Amniotic epithelial cell (primary cell): ENCODE results near the gene NLGN1.
"Not testable (repeated sequence)": the region's sequence is repeated elsewhere in the genome, so short reads cannot be mapped to it uniquely, and the experiment has no call there.

Experiments
- DNase-seq: peaks from one replicate; pipeline ENCODE4 v3.0.0-alpha.2; 2010; ENCODE audit warnings: low read depth

NLGN1 gene

DNA sequence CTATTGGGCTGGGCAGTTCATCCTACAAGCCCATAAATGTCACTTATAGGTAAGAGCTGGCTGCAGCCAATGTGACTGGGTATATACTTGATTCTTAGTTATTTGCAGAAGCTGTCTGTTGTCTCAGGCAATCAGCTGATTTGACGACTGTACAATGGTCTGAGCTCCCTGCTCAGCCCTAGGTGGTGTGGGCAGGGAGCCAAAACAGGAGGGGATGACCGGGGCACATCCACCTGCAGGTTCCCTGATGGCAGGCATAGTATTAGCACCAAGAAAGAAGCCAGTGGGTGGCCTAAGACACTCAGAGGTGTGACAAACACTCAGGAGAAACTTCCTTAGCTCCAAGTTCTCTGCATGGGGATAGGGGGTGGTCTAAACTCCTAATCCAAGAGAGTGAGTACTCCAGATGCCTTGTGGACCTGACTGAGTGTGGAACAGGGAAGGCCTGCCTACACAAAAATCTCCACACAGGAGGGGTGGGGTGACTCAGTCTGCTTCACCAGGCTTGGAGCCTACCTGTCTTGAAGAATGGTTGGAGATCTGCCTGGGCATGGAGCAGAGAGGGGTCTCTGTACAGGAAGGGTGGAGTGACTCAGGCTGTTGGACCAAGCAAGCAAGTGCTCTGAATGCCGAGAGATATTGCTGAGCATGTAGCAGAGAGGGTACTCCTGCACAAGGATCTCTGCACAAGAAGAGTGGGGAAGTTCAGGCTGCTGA, 771.2 kb downstream of the NLGN1 start:
- DNase-seq, result no peak

DNA sequence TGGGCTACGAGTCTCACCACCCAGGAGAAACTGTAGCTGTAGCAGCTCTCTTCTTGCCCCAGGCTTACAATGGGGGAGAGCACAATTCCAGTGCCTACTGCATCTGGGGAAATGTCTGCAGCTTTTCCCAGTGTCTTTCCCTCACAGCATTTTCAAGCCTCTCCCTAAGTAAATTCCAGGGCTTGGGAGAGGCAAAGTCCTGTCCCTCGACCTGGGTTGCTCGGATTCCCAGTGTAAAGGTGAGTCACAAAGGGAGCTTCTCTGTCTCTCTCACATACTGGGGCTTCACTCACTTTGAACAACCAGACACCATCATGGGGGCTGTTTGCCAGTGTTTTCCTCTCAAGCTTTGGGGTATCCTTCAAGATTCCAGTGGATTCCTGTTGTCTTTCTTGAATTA, 772.2 kb downstream of the NLGN1 start:
- no peak for DNase-seq

DNA sequence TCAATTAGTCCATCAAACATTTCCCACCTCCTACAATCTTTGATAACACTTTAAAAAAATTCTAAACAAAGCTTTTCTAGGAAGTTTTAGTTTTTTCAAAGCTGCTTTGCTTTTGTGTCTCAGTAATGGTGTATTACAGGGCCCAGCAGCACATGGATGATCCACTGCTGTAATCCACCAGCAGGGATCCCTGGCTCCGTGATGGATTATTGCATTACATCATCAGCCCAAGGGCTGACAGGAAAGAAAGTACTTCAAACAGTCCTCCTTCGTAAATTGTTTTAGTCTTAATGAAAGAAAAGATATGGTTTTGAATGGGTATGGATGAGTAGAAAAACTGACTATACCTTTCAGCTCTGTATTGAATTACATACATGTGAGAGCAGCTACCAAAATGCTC, 772.7 kb downstream of the NLGN1 start:
- DNase-seq, result peak; percentile 35

DNA sequence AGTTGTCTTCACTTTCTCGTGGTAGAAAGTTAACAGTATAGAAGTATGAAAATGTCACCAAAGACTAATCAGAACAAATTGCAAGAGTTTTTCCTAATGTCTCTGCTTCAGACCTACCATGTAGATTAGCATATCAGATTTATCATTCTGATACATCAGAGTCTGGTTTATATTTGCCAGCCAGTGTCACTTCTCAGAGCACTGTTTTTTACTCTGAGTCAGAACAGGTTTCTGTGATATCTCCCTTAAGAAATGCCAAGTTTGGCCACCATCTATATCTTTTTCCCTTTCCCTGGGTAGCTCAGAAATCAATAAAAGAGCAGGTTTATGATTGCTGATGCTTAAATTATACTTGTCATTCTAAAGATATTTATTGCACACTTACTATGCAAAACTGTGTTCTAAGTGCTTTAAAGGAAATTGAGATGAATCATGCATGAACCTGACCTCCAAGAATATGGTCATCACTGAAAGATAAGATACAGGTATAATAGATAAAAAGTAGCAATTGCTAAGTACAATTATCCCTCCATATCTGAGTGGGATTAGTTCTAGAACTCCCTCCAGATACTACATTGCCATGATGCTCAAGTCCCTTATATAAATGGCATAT, 788.9 kb downstream of the NLGN1 start:
- no peak for DNase-seq

DNA sequence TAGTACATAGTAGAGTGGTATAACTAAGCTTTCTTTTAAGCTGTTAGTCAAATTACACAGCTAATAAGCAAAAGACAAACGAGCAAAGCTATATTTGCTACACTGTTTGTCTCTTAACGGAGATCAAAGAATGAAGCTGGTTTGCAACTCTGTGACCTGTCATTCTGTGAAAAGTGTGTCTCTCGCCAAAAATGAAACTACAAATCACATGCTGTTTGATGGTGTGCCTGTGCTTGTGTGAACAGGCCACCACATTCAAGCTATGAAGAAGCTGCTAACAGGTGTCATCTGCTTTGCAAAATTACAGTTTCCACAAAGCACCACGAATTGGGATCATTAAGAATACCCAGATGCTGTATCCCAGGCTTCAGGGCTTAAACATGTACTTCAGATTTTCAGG, 793.8 kb downstream of the NLGN1 start:
- no peak for DNase-seq

DNA sequence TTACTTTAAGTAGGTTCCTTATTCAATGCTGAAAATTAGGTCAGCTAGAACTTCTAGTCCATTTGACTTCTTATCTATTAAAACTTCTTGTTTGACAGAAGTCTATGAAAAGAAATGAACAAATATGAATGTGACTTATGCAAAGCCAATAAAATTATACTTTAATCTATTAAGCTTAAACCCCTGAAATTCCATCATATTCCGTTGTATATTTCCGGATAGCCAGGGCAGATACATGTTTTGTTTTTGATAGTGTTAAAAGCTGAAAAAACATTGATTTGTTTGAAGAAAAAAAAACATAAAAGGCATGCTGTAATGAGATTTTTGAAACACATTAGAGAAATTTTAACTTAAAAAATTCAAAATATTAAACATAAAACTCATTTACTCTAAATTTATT, 794.4 kb downstream of the NLGN1 start:
- no peak for DNase-seq

DNA sequence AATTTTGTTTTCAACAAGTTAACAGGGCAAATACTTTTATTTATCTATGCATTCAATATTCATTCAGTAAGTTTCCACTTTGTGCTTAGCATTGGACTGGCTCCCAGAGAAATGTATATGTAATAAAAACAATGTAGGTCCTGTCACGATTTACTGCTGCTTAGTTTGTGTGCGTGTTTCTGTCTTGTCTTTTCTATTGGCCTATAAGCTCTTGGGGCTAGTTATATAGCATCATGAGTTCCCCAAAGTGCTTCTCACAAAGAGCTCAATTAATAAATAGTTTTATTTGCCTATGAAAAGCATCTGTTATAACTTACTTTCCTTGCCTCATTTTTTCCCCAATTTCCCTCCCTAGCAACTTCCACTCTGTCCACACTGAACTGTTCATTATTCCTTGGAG, 794.9 kb downstream of the NLGN1 start:
- DNase-seq, result no peak

DNA sequence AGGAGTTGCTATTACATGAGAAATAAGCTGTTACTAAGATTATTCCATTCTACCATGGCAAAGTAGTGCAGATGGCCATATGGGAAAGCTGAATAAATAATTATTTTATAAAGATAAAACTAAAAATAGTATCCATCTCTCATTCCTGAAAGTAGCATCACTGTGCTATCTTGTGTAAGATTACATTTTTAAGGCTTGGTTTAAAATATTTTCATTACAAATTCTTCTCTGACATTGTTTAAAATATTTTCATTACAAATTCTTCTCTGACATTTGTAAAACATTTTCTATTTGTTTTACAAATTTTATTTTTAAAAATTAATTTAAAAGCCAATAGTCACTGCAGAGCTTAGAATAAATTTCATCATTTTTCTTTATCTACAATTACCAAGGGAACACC, 796.1 kb downstream of the NLGN1 start:
- DNase-seq, result no peak

DNA sequence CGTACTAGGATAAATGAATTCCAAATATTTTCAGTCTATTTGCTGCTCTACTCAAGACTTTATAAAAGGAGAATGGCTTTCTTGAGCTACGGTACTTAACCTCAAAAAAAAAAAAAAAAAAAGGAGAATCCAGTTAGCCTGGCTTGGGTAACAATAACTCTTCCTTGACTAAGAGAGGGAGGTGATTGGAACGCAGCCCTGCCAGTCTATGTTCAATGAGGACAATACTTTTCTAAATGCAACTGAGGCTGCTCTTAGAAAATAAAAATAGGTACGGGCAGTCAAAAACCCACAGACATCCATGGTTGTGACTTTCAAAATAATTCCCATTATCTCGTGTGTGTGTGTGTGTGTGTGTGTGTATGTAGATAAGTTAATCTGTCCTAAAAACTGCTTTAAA, 799.9 kb downstream of the NLGN1 start:
- no peak for DNase-seq

DNA sequence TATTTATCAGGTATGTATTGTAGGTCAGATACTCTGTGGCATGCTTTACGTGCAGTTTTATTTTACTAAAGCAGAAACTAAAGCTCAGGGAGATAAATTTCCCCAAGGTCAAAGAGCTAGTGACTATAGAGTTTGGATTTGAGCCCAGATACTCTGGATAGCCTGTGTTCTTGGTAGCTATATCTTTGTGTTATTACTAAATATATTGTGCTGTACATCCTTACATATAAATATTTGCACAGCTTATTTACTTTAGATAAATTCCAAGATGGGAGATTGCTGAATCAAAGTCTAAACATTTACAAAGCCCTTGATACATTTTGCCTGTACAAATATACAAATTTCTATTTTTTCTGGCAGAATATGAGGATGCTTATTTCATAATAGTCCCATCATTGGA, 800.7 kb downstream of the NLGN1 start:
- DNase-seq, result peak; percentile 58

DNA sequence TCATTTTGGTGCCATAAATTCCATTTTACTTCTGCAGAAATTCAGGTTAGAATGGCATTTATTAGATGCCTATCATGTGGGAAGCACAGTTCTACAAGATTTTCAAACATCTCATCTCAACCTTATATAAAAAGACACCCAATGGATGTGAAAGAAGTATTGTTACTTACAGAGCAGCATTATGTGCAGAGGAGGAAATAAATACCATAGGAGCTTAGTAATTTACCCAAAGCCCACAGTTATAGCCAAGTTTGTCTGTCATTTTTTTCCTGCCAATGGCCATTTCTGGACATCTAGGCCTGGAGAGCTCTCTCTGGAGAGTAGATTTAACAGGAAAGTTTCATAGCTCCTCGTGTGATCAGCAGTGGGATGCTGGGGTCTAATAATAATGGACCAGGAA, 802.2 kb downstream of the NLGN1 start:
- DNase-seq, result no peak

DNA sequence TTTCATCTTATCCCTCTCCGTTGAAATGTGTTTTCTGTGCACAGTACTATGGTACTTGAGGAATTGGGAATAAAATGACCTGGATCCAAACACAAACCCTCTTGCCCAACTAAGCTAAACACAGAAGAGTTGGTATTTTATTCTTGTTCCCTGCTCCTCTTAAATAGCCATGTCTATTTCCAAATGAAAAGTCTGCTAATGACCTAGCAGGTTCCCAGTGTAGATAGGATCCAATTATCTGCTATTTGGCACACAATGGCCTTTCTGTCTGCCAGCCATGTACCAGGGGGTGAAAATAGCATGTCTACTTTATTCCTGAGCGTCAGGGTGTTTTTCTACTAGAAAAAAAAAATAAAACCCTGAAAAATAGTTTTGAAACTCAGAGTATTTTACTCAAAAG, 804.6 kb downstream of the NLGN1 start:
- no peak for DNase-seq

DNA sequence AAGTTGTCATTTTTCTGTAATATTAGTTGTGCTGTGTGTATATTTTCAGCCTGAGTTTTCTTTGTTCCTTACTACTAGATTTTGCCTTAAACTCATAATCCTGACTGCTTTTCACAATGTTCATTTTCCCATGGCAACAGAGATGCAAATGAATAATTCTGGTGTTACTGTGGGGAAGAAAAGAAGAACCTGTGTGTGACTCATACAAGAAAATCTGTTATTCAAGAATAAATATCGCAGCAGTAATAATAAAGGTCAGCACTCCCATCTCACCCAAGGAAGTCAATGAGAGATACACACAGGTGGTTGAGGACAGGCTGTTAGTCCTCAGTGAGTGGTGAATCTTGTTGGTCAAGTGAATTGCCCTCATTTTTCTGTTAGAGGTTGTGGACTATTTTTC, 805.0 kb downstream of the NLGN1 start:
- peak; percentile 23 for DNase-seq

DNA sequence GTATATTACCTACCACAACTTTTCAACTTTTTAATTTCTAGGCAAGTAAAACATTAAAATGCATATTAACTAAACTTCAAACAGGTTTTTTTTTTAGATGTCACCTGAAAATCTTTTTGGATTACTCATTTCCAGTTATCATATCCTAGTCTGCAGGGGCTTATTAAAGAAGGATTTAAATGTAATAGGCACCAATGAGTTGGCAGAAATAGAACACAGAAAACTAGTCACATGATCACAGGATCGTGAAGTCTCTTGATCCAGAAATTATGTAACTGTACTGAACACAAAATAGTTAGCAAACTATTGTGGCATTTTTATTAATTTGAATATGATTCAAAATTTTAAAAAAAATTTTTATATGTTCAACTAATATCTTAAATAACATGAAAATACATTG, 807.2 kb downstream of the NLGN1 start:
- no peak for DNase-seq

DNA sequence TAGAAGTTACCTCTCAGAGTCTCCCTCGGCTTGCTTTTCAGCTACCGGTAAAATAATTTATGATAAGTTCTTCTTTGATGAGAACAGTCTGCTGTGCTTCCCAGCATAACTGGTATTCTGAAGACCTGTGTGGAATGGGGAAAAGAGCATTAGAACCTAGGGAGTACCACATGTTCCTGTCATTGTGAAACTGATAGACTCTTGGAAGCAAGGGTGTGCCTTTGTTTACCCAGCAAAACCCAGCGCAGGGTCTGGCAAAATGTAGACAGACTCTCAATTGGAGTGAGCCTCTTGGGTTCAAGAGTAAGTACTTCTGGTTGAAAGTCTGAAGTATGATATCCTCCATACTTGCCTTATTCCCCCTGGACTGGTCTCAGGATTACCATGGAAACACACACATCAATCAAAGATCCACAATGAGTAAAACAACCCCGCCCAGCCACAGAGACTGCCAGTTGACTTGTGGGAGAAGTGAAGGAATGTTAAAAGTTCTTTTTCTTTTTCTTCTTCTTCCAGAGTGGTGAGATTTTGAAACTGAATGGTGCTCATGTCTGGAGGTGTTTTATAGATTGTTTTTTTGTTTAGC, 809.2 kb downstream of the NLGN1 start:
- no peak for DNase-seq

DNA sequence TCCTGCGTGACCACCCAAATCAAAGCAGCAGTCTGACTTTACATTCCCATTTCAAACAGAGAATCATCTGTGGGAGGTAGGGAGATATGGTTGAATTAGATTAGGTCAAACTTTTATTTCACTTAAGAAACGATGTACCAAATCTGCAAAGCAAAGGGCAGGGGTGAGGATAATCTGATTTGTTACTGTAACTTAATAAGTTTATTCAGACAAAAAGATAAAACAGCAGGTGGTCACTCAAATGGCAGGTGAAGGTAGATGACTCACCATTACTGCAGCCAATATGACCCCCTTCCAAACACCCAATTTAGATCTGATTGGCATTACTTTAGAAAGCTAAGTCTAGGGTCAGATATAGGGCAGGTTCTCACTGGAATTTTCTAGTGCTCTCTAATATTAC, 810.6 kb downstream of the NLGN1 start:
- DNase-seq, result no peak

DNA sequence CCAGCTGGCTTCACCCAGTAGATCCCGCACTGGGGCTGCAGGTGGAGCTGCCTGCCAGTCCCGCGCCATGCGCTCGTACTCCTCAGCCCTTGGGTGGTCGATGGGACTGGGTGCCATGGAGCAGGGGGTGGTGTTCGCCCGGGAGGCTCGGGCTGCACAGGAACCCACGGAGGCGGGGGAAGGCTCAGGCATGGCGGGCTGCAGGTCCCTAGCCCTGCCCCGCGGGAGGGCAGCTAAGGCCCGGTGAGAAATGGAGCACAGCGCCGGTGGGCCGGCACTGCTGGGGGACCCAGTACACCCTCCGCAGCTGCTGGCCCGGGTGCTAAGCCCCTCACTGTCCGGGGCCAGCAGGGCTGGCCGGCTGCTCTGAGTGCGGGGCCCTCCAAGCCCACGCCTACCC, 814.4 kb downstream of the NLGN1 start:
- not testable (repeated sequence) for DNase-seq

DNA sequence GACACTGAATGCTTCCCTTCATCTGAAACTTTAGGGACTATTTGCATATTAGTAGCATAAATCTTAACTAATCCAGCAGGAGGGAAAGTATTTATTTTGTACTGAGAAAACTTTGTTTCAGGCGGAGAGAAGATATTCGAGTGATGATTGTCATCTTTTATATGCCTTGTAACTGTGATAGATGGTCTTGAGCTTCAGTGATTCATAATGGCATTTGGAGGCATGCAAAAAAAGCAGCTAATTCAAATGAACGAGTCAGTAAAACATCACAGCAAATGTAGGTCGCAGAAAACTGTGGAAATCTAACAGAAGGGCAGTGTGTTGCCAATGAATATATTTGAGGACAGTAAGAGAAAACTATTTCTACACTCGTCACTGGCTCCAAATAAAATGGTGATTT, 817.9 kb downstream of the NLGN1 start:
- DNase-seq, result peak; percentile 8

DNA sequence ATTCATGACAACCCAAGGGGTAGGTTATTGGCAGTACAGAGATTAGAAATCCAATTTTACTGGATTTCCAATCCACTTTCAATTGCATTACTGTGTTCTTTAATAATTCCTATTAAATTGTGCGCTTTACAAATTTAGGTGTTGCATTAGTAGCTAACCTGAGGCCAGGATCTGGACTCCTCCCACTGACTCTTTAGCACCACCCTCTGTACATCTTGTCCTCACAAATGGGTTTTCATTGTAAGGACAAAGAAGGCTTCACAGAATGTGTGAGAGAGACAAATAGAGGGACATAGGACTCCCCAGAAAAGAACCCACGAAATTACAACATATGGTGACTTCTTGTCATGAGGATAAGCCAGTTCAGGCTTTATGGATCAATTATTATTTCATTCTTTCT, 818.5 kb downstream of the NLGN1 start:
- no peak for DNase-seq

DNA sequence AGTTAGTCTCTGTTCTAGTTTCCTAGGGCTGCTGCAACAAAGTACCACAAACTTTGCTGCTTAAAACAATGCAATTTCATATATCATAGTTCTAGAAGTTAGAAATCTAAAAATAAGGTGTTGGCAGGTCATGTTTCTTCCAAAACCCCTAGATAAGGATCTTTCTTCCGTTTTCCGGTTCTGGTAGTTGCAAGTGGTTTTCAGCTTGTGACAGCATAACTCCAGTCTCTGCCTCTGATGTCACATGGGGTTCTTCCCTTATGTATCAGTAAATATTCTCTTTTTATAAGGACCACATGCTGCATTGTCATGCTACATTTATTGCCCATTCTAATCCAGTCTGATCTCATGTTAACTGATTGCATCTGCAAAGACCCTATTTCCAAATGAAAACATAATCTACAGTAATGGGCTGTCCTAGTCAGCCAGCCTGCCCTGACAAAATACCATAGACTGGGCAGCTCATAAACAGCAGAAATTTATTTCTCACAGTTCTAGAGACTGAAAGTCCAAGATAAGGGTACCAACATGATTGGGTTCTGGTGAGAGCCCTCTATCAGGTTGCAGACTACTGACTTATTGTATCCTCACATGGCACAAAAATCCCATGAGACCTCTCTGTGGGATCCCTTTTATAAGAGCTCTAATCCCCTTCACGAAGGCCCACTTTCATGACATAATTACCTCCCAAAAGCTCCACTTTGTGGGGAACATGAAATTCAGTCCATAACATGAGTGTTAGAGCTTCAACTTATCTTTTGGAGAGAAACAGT, 819.6 kb downstream of the NLGN1 start:
- no peak for DNase-seq

DNA sequence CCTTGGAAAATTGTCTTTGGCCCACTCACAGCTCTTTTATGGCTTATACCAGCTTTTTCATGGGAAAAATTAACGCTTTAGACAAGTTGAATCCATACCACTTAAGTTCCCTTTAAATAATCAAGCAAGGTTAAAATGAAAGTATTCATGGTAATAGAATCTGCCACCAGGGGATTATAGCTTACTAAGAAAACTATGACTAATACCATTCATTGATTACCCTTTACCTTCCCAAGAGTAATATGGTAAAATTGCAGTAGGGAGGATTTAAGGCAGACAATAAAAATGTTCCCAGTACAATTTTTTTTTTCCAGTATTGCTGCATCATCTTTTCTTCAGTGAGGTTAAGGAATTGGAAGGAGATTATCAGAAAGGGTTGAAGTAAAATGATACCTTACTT, 820.5 kb downstream of the NLGN1 start:
- no peak for DNase-seq

DNA sequence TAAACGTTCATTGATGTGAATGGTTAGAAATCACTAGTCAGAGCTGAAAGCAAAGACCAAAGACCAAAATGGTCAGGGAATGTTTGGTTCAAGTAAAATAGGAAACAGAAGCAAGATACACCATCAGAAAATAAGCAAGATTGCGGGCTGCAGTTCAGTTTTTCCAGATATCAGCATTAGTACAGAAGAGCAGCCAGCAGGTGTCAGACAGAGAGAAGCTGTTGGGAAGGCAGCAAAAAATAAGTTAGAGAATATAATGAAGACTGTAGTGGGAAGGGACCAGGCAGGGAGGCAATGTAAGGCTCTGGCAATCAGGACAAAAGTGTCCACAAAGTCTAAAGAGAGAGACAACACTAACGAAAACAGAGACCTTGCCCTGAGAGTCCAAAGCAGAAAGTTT, 822.2 kb downstream of the NLGN1 start:
- no peak for DNase-seq
